ENCODE measurements around the gene GNAO1.

- TF ChIP-seq CTCF (IDR thresholded peaks at IDR 0.05): no peak
- TF ChIP-seq POLR2AphosphoS5 (IDR thresholded peaks at IDR 0.05): no peak
- TF ChIP-seq POLR2A (IDR thresholded peaks at IDR 0.05): no peak
- TF ChIP-seq EP300 (IDR thresholded peaks at IDR 0.05): no peak
Measured at GRCh38 chr16:56262148-56262547, 70.9 kb downstream of the GNAO1 start.
